ENCODE measurements around the gene RNF141.

RNF141 gene

GRCh38 chr11:10540915-10541560, at the start of gene RNF141:
RNF141 (minus strand) TSS chr11:10541187; CDS start chr11:10534158, 7,029 bp downstream.
- peak; percentile 94 to 96 for DNase-seq

- no peak for DNase-seq
These were observed 49.4 kb upstream of the RNF141 start for GRCh38 chr11:10590218-10590915.

GRCh38 chr11:10588904-10589303, 47.9 kb upstream of the RNF141 start:
- no peak for DNase-seq

- no peak for DNase-seq
These were observed 47.0 kb upstream of the RNF141 start for GRCh38 chr11:10587995-10588394.

- DNase-seq, result no peak
These were observed 46.4 kb upstream of the RNF141 start for GRCh38 chr11:10587388-10587787.

GRCh38 chr11:10584071-10584501, 43.1 kb upstream of the RNF141 start:
- no peak for DNase-seq

- no peak for DNase-seq
These were observed 40.6 kb upstream of the RNF141 start for GRCh38 chr11:10581481-10582019.

- no peak for DNase-seq
These were observed 39.6 kb upstream of the RNF141 start for GRCh38 chr11:10580623-10581022.

- DNase-seq, result no peak
These were observed 38.7 kb upstream of the RNF141 start for GRCh38 chr11:10579700-10580099.

- no peak for DNase-seq
These were observed 35.0 kb upstream of the RNF141 start for GRCh38 chr11:10576035-10576398.

- no peak for DNase-seq
These were observed 34.5 kb upstream of the RNF141 start for GRCh38 chr11:10575346-10576034.

GRCh38 chr11:10573556-10573955, 32.6 kb upstream of the RNF141 start:
- DNase-seq, result no peak

GRCh38 chr11:10573028-10573427, 32.0 kb upstream of the RNF141 start:
- DNase-seq, result no peak

- no peak for DNase-seq
These were observed 31.5 kb upstream of the RNF141 start for GRCh38 chr11:10572533-10572932.

- no peak for DNase-seq
These were observed 27.5 kb upstream of the RNF141 start, which contains the start of gene LYVE1 for GRCh38 chr11:10568486-10568941. LYVE1 (minus strand) TSS chr11:10568665; CDS start chr11:10568532, 133 bp downstream.

- no peak for DNase-seq
These were observed 26.5 kb upstream of the RNF141 start for GRCh38 chr11:10567446-10567845.

GRCh38 chr11:10566257-10566957, 25.4 kb upstream of the RNF141 start:
- DNase-seq, result no peak

- no peak for DNase-seq
These were observed 24.5 kb upstream of the RNF141 start for GRCh38 chr11:10565493-10565892.

- DNase-seq, result no peak
These were observed 23.8 kb upstream of the RNF141 start for GRCh38 chr11:10564696-10565318.

GRCh38 chr11:10564030-10564429, 23.0 kb upstream of the RNF141 start:
- DNase-seq, result no peak

- no peak for DNase-seq
These were observed 21.0 kb upstream of the RNF141 start for GRCh38 chr11:10561947-10562346.

- no peak for DNase-seq
These were observed 20.2 kb upstream of the RNF141 start for GRCh38 chr11:10561043-10561818.
